ENCODE measurements around the gene PTPRG.

PTPRG gene

DNA sequence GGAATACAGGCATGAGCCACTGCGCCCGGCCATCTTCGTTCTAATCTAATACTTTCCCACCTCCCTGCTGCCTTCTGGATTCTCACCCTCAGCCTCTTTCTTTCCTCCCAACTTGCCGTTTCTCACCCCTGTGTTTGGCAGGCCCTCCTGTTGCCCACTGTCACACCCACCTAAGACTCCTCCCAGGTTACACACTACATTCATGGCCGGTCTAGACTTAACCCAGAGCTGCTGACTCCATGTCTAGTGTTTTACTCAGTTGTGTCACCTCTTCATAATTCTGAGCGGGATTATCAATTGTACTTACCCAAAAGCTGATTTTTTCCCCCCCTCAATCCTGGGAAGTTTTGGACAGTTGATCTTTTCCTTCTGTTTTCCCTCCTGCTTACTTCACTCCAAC, 588.2 kb downstream of the PTPRG start:
- no peak for DNase-seq (ENCODE audit: low read depth in 2 of 2)

DNA sequence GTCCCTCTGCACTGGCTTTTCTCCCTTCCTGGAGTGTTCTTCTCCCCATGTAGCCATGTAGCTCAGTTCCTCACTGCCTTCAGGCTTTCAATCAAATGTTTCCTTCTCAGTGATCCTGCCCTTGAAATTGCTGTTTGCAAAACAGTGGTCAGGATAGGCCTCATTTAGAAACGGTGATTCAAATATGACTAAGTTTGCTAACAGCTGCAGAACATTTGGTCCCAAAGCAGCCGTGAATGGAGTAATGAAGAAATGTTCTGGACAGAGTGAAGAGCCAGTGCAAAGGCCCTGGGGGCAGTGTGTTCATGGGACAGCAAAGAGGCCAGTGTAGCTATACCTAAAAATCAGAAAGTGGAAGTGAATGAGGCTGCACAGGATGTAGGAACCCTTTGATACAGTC, 588.6 kb downstream of the PTPRG start:
- no peak for DNase-seq (ENCODE audit: low read depth in 2 of 2)

DNA sequence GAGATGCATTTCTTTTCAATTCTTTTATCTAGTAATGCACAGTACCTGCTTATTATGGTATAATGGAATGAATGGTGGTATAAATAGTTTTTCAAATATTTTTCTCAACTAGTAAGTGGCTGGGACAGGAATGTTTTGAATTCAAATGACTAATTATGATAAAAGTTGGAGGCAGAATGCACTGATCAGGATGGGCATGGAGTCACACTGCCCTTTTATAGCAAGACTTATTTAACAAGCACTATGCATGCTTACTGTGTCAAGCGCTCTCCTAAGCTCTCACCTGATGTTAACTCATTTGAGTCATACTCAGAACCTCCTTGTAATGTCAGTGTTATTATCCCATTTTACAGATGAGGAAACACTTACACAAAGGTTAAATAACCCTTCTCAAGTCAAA, 590.2 kb downstream of the PTPRG start:
- DNase-seq (ENCODE audit: low read depth in 2 of 2), result no peak

DNA sequence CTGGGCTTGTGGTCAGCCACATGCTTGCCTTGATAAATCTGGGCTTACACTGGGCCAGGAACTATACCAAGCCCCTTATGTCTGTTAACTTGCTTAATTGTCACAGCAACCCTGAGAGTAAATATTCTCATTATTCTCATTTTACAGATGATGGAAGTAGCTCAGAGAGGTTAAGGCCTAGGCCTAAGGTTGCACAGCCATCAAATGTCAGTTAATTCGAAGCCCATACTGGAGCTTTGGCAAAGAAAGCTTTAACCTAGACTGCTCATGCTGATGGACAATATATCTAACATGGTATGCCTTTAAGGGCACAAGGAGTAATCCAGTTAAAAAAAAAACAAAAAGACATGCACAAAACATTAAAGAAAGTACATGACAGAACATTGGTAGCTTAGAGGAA, 591.9 kb downstream of the PTPRG start:
- no peak for DNase-seq (ENCODE audit: low read depth in 2 of 2)

DNA sequence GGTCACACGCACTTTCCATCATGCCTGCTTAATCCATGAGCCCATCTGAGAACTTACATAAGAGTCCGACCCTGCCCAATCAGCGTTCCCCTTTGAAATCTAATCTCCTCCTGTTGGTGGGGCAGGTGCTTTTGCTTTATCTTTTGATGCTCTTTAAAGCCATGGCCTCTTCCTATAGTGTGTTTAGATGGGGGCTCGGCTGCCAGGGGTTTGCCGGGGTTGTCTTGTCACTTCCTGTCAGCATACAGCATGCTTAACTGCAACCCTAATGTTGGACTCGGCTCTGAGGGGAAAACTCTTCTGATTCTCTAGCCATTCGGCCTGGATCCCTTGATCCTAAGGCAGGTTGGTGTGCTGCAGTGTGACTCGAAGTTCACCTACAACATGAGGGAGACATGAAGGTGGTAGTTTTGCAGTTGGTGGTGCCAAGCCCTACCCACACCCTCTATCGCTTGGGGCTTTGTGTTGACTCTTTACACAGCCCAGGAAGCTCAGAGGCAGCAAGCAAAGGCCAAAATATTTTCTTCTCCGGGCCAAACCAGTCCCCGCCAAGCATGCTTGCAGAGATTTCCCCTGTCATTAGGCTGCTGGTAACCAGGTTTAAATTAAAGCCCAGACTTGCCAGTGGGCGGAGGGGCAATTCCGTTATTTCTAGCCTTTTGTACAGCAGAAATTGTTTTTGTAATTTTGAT, 593.2 kb downstream of the PTPRG start:
- DNase-seq (ENCODE audit: low read depth in 2 of 2), result no peak

GRCh38 chr3:62159056-62159708, 597.8 kb downstream of the PTPRG start:
- no peak for DNase-seq (ENCODE audit: low read depth in 2 of 2)

- DNase-seq (ENCODE audit: low read depth in 2 of 2), result no peak
These were observed 598.3 kb downstream of the PTPRG start for GRCh38 chr3:62159709-62160092.

GRCh38 chr3:62161371-62161770, 600.0 kb downstream of the PTPRG start:
- DNase-seq (ENCODE audit: low read depth in 2 of 2), result no peak

GRCh38 chr3:62164196-62164595, 602.8 kb downstream of the PTPRG start:
- no peak for DNase-seq (ENCODE audit: low read depth in 2 of 2)

- DNase-seq (ENCODE audit: low read depth in 2 of 2), result no peak
These were observed 603.4 kb downstream of the PTPRG start for GRCh38 chr3:62164746-62165145.

- no peak for DNase-seq (ENCODE audit: low read depth in 2 of 2)
These were observed 606.3 kb downstream of the PTPRG start for GRCh38 chr3:62167566-62168262.

GRCh38 chr3:62168356-62168755, 607.0 kb downstream of the PTPRG start:
- no peak for DNase-seq (ENCODE audit: low read depth in 2 of 2)

DNA sequence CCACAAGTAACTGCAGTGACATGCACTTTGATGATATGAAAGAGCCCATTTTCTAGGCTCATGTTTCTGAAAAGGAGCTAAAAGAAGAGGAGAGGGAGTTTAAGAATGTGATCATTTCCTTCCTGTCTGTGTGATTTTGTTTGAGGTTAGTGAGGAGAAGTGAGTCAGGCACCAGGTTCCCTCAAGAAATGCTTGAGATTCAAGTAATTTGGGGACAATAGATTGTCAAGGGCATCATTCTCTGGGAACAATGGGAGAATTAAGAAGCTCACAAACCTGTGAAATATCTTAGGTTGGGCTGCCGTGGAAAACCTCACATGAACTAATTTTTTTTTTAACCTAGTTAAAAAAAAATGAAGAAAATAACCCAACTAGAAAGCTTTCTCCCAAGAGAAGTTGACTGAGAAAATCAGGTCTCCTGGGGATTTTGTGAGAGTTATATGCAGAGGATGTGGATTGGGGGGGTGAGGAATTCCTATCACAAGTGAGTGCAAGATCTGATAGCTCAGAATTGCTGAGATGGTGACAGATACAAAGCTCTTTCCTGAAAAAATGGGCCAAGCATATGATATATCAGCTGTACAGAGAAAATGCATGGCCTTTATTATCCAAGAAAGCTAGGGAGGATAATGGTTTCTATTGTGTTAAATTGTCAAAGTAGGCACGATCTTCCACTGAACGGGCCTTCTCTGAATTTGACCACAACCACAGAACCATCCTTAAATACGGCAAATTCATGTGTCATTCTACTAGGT, 608.7 kb downstream of the PTPRG start:
- no peak for DNase-seq (ENCODE audit: low read depth in 2 of 2)

DNA sequence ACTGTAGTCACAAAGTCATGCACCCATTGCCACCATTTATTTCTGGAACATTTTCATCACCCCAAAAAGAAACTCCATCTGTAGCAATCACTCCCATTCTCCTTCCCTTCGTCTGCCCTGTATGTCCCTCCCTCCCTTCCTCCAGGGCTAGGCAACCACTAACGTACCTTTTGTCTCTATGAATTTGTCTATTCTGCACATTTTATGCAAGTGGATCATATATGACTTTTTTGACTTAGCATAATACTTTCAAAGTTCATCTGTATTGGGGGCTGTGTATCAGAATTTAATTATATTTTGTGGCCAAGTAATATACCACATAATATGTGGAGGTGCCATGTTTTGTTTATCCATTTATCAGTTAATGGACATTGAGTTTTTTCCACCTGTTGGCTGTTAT, 610.4 kb downstream of the PTPRG start:
- no peak for DNase-seq (ENCODE audit: low read depth in 2 of 2)

- DNase-seq (ENCODE audit: low read depth in 2 of 2), result no peak
These were observed 610.8 kb downstream of the PTPRG start for GRCh38 chr3:62172199-62172598.

DNA sequence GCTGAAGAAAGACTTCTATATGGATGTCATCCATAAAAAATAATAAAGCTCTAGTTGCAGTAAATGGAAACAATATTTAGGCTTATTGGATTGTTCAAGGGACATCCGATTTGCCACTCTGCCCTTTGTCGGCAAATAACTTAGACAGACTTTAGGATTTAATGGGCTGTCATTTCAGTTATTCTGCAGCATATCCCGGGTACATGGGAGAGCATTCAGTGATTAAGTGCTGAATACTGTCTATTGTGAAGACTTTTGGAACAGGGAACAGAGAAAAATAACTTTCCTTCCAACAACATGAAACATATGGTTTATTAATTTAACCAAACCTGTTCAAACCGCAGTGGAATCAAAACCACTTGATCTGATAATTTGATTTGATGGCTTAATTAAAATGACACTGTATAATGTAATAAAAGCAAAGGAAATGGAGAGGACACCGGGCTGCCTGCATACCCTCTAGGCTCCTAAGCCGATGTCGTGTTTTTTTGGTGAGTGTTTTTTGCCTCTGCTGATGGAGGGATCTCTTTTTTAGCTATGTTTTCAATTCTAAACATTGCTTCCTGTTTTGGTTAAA, 612.7 kb downstream of the PTPRG start:
- DNase-seq (ENCODE audit: low read depth in 2 of 2), result no peak

DNA sequence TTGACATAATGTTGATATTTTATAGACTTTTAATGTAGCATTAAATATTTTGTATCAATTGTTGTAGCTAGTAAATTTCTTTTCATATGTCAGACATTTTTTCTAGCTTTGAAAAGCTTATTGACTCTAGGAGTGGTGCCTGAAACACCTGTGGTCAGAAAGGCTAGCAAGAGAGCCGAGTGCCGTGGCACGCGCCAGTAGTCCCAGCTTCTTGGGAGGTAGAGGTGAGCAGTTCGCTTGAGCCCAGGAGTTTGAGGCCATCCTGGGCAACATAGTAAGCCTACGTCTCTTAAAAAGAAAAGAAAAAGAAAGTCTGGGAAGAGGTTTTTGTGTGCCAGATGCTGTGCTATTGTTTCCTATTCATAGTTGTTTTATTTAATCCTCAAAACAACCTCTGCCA, 613.8 kb downstream of the PTPRG start:
- no peak for DNase-seq (ENCODE audit: low read depth in 2 of 2)

DNA sequence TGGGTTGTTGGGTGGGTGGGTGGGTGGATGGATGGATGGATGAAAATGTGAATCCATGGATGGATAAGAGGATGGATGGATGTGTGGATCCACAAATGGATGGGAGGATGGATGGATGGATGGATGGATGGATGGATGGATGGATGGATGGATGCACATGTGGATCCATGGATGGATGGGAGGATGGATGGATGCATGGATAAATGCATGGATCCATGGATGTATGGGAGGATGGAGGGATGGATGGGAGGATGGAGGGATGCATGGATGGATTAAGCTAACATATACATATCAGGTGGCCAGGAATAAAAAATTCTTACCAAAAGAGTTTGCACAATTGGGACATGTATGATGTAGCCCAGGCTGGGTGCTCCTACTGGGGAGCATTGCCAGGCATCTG, 616.7 kb downstream of the PTPRG start:
- DNase-seq (ENCODE audit: low read depth in 2 of 2), result no peak

GRCh38 chr3:62178739-62179600, 617.6 kb downstream of the PTPRG start:
- no peak for DNase-seq (ENCODE audit: low read depth in 2 of 2)

DNA sequence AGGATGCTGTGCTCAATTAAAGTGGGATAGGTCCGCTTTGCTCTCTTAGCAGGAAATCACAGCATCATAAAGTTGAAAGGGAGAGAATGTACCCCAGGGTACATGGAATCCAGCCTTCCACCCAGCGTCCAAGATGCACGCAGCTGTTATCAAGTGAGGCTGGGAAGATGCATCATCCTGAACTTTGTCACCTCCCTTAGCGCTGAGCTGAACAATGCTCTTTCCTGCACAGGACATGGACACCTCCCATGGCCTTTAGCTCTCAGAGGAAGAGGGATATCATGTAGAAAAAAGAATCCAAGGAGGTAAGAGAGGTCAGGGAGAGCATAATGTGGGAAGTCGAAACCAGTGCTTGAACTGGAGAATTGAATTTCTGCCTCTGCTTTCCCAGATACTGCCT, 619.1 kb downstream of the PTPRG start:
- no peak for DNase-seq (ENCODE audit: low read depth in 2 of 2)

- DNase-seq (ENCODE audit: low read depth in 2 of 2), result no peak
These were observed 621.7 kb downstream of the PTPRG start for GRCh38 chr3:62183087-62183486.
